ENCODE results near the gene MAVS.
A peak's percentile ranks its signal among the peaks of the same experiment; 100 is the strongest.

MAVS gene

DNA sequence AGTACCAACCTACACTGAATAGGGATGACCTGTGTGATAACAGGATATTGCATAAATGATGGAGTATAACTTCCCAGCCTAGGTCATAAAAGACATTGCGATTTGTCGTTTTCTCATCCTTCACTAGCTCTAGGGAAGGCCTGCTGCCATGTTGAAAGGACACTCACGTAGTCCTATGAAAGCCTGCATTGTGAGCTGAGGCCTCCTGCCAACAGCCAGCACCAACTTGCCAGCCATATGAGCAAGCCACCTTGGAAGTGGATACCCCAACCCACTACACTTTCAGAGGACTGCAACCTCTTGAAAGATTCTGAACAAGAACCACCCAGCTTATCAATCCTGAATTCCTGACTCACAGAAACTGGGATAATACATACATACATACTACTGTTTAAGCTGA, 39.1 kb downstream of the MAVS start:
- Histone ChIP-seq H3K27ac (replicated peaks) (no peak overlapping the region), H3K4me3 (replicated peaks; ENCODE audit: insufficient read depth, low read length) (no peak overlapping the region), H3K27me3 (ENCODE audit: insufficient read depth, poor library complexity, severe bottlenecking) (no peaks in the 10 kb centered on the region)
- no peak for DNase-seq (ENCODE audit: low read depth in 1 of 2, low spot score in 1 of 2)
- TF ChIP-seq, protein P1, sequence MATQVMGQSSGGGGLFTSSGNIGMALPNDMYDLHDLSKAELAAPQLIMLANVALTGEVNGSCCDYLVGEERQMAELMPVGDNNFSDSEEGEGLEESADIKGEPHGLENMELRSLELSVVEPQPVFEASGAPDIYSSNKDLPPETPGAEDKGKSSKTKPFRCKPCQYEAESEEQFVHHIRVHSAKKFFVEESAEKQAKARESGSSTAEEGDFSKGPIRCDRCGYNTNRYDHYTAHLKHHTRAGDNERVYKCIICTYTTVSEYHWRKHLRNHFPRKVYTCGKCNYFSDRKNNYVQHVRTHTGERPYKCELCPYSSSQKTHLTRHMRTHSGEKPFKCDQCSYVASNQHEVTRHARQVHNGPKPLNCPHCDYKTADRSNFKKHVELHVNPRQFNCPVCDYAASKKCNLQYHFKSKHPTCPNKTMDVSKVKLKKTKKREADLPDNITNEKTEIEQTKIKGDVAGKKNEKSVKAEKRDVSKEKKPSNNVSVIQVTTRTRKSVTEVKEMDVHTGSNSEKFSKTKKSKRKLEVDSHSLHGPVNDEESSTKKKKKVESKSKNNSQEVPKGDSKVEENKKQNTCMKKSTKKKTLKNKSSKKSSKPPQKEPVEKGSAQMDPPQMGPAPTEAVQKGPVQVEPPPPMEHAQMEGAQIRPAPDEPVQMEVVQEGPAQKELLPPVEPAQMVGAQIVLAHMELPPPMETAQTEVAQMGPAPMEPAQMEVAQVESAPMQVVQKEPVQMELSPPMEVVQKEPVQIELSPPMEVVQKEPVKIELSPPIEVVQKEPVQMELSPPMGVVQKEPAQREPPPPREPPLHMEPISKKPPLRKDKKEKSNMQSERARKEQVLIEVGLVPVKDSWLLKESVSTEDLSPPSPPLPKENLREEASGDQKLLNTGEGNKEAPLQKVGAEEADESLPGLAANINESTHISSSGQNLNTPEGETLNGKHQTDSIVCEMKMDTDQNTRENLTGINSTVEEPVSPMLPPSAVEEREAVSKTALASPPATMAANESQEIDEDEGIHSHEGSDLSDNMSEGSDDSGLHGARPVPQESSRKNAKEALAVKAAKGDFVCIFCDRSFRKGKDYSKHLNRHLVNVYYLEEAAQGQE (IDR thresholded peaks at IDR 0.05; ENCODE audit: insufficient replicate concordance, low read depth) = no peak
- TF ChIP-seq GABPA (IDR thresholded peaks at IDR 0.05; ENCODE audit: low read depth) (no peak), SPI1 (IDR thresholded peaks at IDR 0.05; ENCODE audit: borderline replicate concordance, low read depth) (no peak), CTCF (IDR thresholded peaks at IDR 0.05; ENCODE audit: insufficient read depth, low read length) (no peak), POLR2AphosphoS5 (IDR thresholded peaks at IDR 0.05; ENCODE audit: low read depth) (no peak)

DNA sequence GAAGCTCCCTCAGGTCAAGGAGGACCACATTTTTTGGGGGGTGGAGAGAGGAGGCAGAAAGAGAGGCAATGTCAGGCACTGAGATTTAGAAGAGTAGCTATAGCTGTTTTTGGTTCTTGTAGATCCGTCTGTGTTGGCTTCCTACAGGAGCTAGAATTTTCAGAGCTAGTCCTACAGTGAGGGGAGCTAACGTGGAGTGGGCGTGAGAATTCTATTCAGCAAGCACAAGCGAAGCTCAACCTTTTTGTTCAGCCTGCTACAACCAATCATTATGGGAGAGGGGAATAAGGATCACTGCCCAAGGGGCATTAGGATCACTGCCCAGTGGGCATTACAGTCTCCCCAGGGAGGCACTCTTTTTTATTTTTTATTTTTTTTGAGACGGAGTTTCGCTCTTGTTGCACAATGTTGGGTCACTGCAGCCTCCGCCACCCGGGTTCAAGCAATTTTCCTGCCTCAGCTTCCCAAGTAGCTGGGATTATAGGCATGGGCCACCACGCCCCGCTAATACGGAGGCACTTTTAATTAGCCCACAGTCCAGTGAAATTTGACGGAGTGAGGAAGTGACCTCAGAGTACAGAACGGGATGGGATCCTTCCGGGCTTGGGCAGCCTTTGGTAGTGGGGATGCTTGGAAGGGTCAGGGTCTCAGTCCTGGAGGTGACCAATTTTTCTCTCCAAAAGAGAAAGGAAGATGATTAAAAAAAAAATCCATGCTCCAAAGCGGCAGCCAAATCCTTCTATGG, 41.4 kb downstream of the MAVS start:
- Histone ChIP-seq H3K4me3 (replicated peaks; ENCODE audit: insufficient read depth, low read length) (peak overlapping the region; percentile 89), H3K27me3 (ENCODE audit: insufficient read depth, poor library complexity, severe bottlenecking) (no peaks in the 10 kb centered on the region), H3K27ac (replicated peaks) (peak overlapping the region; percentile 90)
- no peak for DNase-seq (ENCODE audit: low read depth in 1 of 2, low spot score in 1 of 2)
- TF ChIP-seq SPI1 (IDR thresholded peaks at IDR 0.05; ENCODE audit: borderline replicate concordance, low read depth) (peak; percentile 34; the same call in 1 of the 2 replicates), CTCF (IDR thresholded peaks at IDR 0.05; ENCODE audit: insufficient read depth, low read length) (no peak), POLR2AphosphoS5 (IDR thresholded peaks at IDR 0.05; ENCODE audit: low read depth) (no peak)

- peak within 1 kb of the TSS; percentile 90 for H3K27ac ChIP-seq (replicated peaks)
- H3K4me3 ChIP-seq (replicated peaks; ENCODE audit: insufficient read depth, low read length) = peak within 1 kb of the TSS; percentile 89
- TF ChIP-seq POLR2AphosphoS5 (IDR thresholded peaks at IDR 0.05; ENCODE audit: low read depth) (no peak; the same call in 1 of the 2 replicates), SPI1 (IDR thresholded peaks at IDR 0.05; ENCODE audit: borderline replicate concordance, low read depth) (peak; percentile 27; the same call in 1 of the 2 replicates), GABPA (IDR thresholded peaks at IDR 0.05; ENCODE audit: low read depth) (peak; percentile 76; the same call in 1 of the 2 replicates), CTCF (IDR thresholded peaks at IDR 0.05; ENCODE audit: insufficient read depth, low read length) (no peak)
- TF ChIP-seq, protein P1 (IDR thresholded peaks at IDR 0.05; ENCODE audit: insufficient replicate concordance, low read depth) = no peak
- DNase-seq (ENCODE audit: low read depth in 1 of 2, low spot score in 1 of 2) = peak; percentile 94 to 100
- H3K27me3 ChIP-seq (ENCODE audit: insufficient read depth, poor library complexity, severe bottlenecking) = no peaks in the 10 kb centered on the region
Measured at GRCh38 chr20:3888622-3889488, 42.2 kb downstream of the MAVS start, which contains the start of gene PANK2. Gene PANK2, plus strand, starts transcription at chr20:3889387.
